Endothelial cell of umbilical vein (primary cell): Measurements from ENCODE around the gene IGSF3. TPM values are rescaled to one million over a fixed set of nuclear protein-coding genes. Genes with fewer than 3 reads are reported as not detected.

Experiments
- BruUV-seq: library from RNA; stranded (reverse); fragments of 400-500 nt; replicated peaks from 2 replicates; lab custom pipeline; 2021; lab: Mats Ljungman, UMichigan
- CTCF ChIA-PET: fragments of 300-600, 350-600 bp; sonication (Branson Sonifier 250); formaldehyde crosslinking; loops from one replicate; lab custom pipeline; 2021; ENCODE audit warnings: antibody characterized with exemption, inconsistent platforms; lab: Charles Lee
- POLR2A ChIA-PET: fragments of 300-600, 350-600 bp; sonication (Branson Sonifier 250); formaldehyde crosslinking; loops from one replicate; lab custom pipeline; 2021; ENCODE audit warnings: antibody characterized with exemption, inconsistent platforms; lab: Charles Lee
- DNase-seq: peaks from one replicate; pipeline ENCODE4 v3.0.0-alpha.2; 2011; ENCODE audit warnings: low read depth, low spot score
- FAIRE-seq: peaks from 2 replicates; lab custom pipeline; 2011; peaks lifted over from hg19 to GRCh38; lab: Jason Lieb, UNC
- H2AFZ ChIP-seq: 2 replicates; pipeline ENCODE4 v1.6.0; 2012; ENCODE audit warnings: low read depth, low read length, control low read depth, inconsistent platforms
- H3K27ac ChIP-seq: 2 replicates; pipeline ENCODE4 v1.5.1; 2011; ENCODE audit warnings: low read depth, mild to moderate bottlenecking, control low read depth, low read length, moderate library complexity; ENCODE audit not compliant: insufficient read depth
- H3K27me3 ChIP-seq, 2 experiments: 2 replicates each; pipeline versions ENCODE4 v1.6.0 to v1.6.1; 2011; ENCODE audit warnings: low read length in 2 of 2, mixed read lengths in 1 of 2; ENCODE audit not compliant: control insufficient read depth in 2 of 2, insufficient read depth in 2 of 2
- H3K36me3 ChIP-seq, 2 experiments: 2 replicates in 1 of 2; 3 replicates in 1 of 2; pipeline ENCODE4 v1.5.1; 2011; ENCODE audit warnings: low read length in 2 of 2, mild to moderate bottlenecking in 1 of 2, moderate library complexity in 1 of 2; ENCODE audit not compliant: control insufficient read depth in 2 of 2, insufficient read depth in 2 of 2; ENCODE audit errors: extremely low read depth in 1 of 2
- H3K4me1 ChIP-seq: 3 replicates; pipeline ENCODE4 v1.5.1; 2011; ENCODE audit warnings: mild to moderate bottlenecking, low read length; ENCODE audit not compliant: control insufficient read depth, insufficient read depth; ENCODE audit errors: extremely low read depth
- H3K4me2 ChIP-seq: 2 replicates; pipeline ENCODE4 v1.6.1; 2011; ENCODE audit warnings: low read length, control low read depth, mixed read lengths; ENCODE audit not compliant: insufficient read depth
- H3K4me3 ChIP-seq, 3 experiments: fragments of 200-600 bp in 1 of 3; sonication (generic), shearing (Covaris generic) in 1 of 3; replicated peaks in 1 of 3; 2 replicates each; pipeline ENCODE4 v1.5.1; 2011 to 2016; ENCODE audit warnings: control low read depth in 3 of 3, low read length in 3 of 3, mild to moderate bottlenecking in 2 of 3, inconsistent platforms in 1 of 3, low read depth in 1 of 3, moderate library complexity in 1 of 3; ENCODE audit not compliant: insufficient read depth in 1 of 3
- H3K79me2 ChIP-seq: 2 replicates; pipeline ENCODE4 v1.6.0; 2012; ENCODE audit warnings: low read length, inconsistent platforms; ENCODE audit not compliant: control insufficient read depth, insufficient read depth
- H3K9ac ChIP-seq: replicated peaks from 2 replicates; pipeline ENCODE3; 2011; ENCODE audit warnings: low read length, control low read depth; ENCODE audit not compliant: insufficient read depth; ENCODE audit errors: extremely low read depth
- H3K9me1 ChIP-seq: replicated peaks from 3 replicates; pipeline ENCODE4 v1.6.0; 2011; ENCODE audit warnings: mild to moderate bottlenecking, low read length; ENCODE audit not compliant: control insufficient read depth, insufficient read depth; ENCODE audit errors: extremely low read depth
- H3K9me3 ChIP-seq: replicated peaks from 2 replicates; pipeline ENCODE4 v1.5.1; 2012; ENCODE audit warnings: low read length, inconsistent platforms; ENCODE audit not compliant: control insufficient read depth, insufficient read depth
- H4K20me1 ChIP-seq: replicated peaks from 2 replicates; pipeline ENCODE3; 2011; ENCODE audit warnings: mild to moderate bottlenecking, low read length; ENCODE audit not compliant: control insufficient read depth, insufficient read depth; ENCODE audit errors: extremely low read depth
- EZH2 ChIP-seq: IDR thresholded peaks from 2 replicates; pipeline ENCODE4 v1.6.1; 2012; ENCODE audit warnings: borderline replicate concordance, low read depth, mild to moderate bottlenecking, moderate library complexity, low read length, inconsistent platforms; ENCODE audit not compliant: severe bottlenecking
- FOS ChIP-seq: IDR thresholded peaks from 2 replicates; pipeline ENCODE4 v1.6.1; 2011; ENCODE audit warnings: mild to moderate bottlenecking, low read length, moderate library complexity, borderline replicate concordance; ENCODE audit not compliant: insufficient read depth
- GATA2 ChIP-seq: IDR thresholded peaks from 2 replicates; pipeline ENCODE4 v1.7.0; 2011; ENCODE audit warnings: low read depth, mild to moderate bottlenecking, moderate library complexity, mixed read lengths, low read length; ENCODE audit not compliant: insufficient read length, insufficient read depth
- MYC ChIP-seq: IDR thresholded peaks from one replicate; pipeline ENCODE4 v1.6.1; 2011; ENCODE audit warnings: mild to moderate bottlenecking, low read depth, low read length
- POLR2A ChIP-seq: IDR thresholded peaks from 2 replicates; pipeline ENCODE4 v1.6.1; 2012; ENCODE audit warnings: low read depth, mild to moderate bottlenecking, control low read depth, low read length
- POLR2AphosphoS5 ChIP-seq: IDR thresholded peaks from 2 replicates; pipeline ENCODE4 v1.6.1; 2012; ENCODE audit warnings: low read depth, mild to moderate bottlenecking, control low read depth, low read length, moderate library complexity; ENCODE audit not compliant: insufficient read depth
- dilution Hi-C: fragments of 300-500 bp; cut with MboI; formaldehyde crosslinking; loops from one replicate; pipeline ENCODE4 v1.15.0; 2019; ENCODE audit warnings: low sequenced_read_pairs; ENCODE audit not compliant: extremely low pct_ligation_motif_present
- intact Hi-C: fragments of 100-400 bp; cut with micrococcal nuclease; formaldehyde crosslinking; loops from one replicate; pipeline ENCODE4 v1.10.0; 2022
- polyA plus RNA-seq, 4 experiments: library from polyadenylated mRNA; depleted of rRNA in 3 of 4; stranded (reverse) in 3 of 4; unstranded in 1 of 4; fragments of >200 nt; gene quantifications; 2 replicates each; pipeline versions ENCODE4 v1.2.1 to v1.2.3, GENCODE V29; 2011 to 2012; ENCODE audit warnings: missing spikeins in 1 of 4
- total RNA-seq: library from RNA; stranded (reverse); gene quantifications from 2 replicates; pipeline ENCODE4 v1.2.3, GENCODE V29; 2021
- TF ChIP-seq, protein P1 (sequence below): IDR thresholded peaks from 2 replicates; pipeline ENCODE4 v1.6.1; 2011; ENCODE audit not compliant: insufficient read depth, insufficient read length
- TF ChIP-seq, protein P2 (sequence below), 2 donors: IDR thresholded peaks; 1 replicate in 1 of 2; 2 replicates in 1 of 2; pipeline ENCODE4 v1.5.1; 2011; ENCODE audit warnings: low read length in 2 of 2, mild to moderate bottlenecking in 2 of 2, moderate library complexity in 2 of 2, control low read depth in 1 of 2, inconsistent platforms in 1 of 2, low read depth in 1 of 2; ENCODE audit not compliant: insufficient read depth in 1 of 2; ENCODE audit errors: extremely low read depth in 1 of 2

The IGSF3 gene
- total and polyA plus RNA-seq, 2 donors (not counting 3 experiments of a cell fraction or from before 2014, with no cell fraction given): 0.63 to 2.2 TPM

GRCh38 chr1:116681343-116681899, 13.9 kb upstream of the IGSF3 start:
- H4K20me1 ChIP-seq: no peaks in the 10 kb centered on the region
- H3K27ac ChIP-seq: no peak overlapping the region
- H3K9ac ChIP-seq: no peak overlapping the region
- no TSS peak for BruUV-seq
- intact Hi-C loops: no loop called here
- no peaks in the 10 kb centered on the region for H3K4me1 ChIP-seq
- no peaks in the 10 kb centered on the region for H3K9me1 ChIP-seq
- no peak overlapping the region for H2AFZ ChIP-seq
- ChIA-PET CTCF (no interaction called here), POLR2A (no interaction called here)
- FAIRE-seq (no peak), DNase-seq (no peak)
- H3K27me3 ChIP-seq: peaks cover 0 to 5% of the 10 kb centered on the region in 2 experiments
- no peak overlapping the region for H3K4me3 ChIP-seq
- TF ChIP-seq, protein P1, sequence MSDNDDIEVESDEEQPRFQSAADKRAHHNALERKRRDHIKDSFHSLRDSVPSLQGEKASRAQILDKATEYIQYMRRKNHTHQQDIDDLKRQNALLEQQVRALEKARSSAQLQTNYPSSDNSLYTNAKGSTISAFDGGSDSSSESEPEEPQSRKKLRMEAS: no peak
- TF ChIP-seq MYC: no peak
- TF ChIP-seq, protein P2, sequence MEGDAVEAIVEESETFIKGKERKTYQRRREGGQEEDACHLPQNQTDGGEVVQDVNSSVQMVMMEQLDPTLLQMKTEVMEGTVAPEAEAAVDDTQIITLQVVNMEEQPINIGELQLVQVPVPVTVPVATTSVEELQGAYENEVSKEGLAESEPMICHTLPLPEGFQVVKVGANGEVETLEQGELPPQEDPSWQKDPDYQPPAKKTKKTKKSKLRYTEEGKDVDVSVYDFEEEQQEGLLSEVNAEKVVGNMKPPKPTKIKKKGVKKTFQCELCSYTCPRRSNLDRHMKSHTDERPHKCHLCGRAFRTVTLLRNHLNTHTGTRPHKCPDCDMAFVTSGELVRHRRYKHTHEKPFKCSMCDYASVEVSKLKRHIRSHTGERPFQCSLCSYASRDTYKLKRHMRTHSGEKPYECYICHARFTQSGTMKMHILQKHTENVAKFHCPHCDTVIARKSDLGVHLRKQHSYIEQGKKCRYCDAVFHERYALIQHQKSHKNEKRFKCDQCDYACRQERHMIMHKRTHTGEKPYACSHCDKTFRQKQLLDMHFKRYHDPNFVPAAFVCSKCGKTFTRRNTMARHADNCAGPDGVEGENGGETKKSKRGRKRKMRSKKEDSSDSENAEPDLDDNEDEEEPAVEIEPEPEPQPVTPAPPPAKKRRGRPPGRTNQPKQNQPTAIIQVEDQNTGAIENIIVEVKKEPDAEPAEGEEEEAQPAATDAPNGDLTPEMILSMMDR (IDR thresholded peaks at IDR 0.05; ENCODE audit: extremely low read depth in 1 of 2, insufficient read depth in 1 of 2, low read depth in 1 of 2, low read length in 2 of 2): no peak
- no peak for TF ChIP-seq POLR2A
- TF ChIP-seq EZH2: no peak
- TF ChIP-seq GATA2: no peak
- no peak for TF ChIP-seq FOS
- no peak for TF ChIP-seq POLR2AphosphoS5
- no peaks in the 10 kb centered on the region for H3K79me2 ChIP-seq
- dilution Hi-C loops: no loop called here
- H3K36me3 ChIP-seq: no peaks in the 10 kb centered on the region
- H3K9me3 ChIP-seq: no peaks in the 10 kb centered on the region
- no peak overlapping the region for H3K4me2 ChIP-seq
